IMR-90 (cell line): ENCODE measurements around the gene NELFCD. TPM values are rescaled to one million over a fixed set of nuclear protein-coding genes. Genes with fewer than 3 reads are reported as not detected.

Source experiments
- ATAC-seq: fragments of 200-7000 bp; cut with Tn5 transposase; 2 replicates; pipeline ENCODE4 v1.9.1; 2020; ENCODE audit warnings: low read depth, mild to moderate bottlenecking, moderate library complexity
- BruUV-seq: library from RNA; stranded (reverse); fragments of 400-500 nt; replicated peaks from 2 replicates; lab custom pipeline; 2021; lab: Mats Ljungman, UMichigan
- CTCF ChIA-PET: fragments of 300-600 bp; formaldehyde crosslinking; extraction: SDS; loops from one replicate; lab custom pipeline; 2021; ENCODE audit warnings: antibody characterized with exemption; lab: Yijun Ruan, JAX
- POLR2A ChIA-PET: fragments of 300-600 bp; sonication (Branson Sonifier 250); formaldehyde crosslinking; loops from one replicate; lab custom pipeline; 2022; ENCODE audit warnings: antibody characterized with exemption; ENCODE audit not compliant: unreplicated experiment; lab: Charles Lee
- DNase-seq: peaks from one replicate; pipeline ENCODE4 v3.0.0; 2013
- H2AFZ ChIP-seq: replicated peaks from 2 replicates; pipeline ENCODE3; 2013; ENCODE audit warnings: low read length, mild to moderate bottlenecking; ENCODE audit not compliant: poor library complexity
- H2AK5ac ChIP-seq: 2 replicates; pipeline ENCODE4 v1.6.1; 2013; ENCODE audit warnings: low read depth, low read length, inconsistent platforms
- H2AK9ac ChIP-seq: replicated peaks from 2 replicates; pipeline ENCODE3; 2013; ENCODE audit warnings: mild to moderate bottlenecking, low read depth, low read length, moderate library complexity; ENCODE audit not compliant: poor library complexity
- H2BK120ac ChIP-seq: 2 replicates; pipeline ENCODE4 v1.6.1; 2013; ENCODE audit warnings: low read depth, low read length, inconsistent platforms
- H2BK15ac ChIP-seq: 3 replicates; pipeline ENCODE4 v1.6.1; 2013; ENCODE audit warnings: low read depth, low read length, inconsistent platforms
- H2BK20ac ChIP-seq: 2 replicates; pipeline ENCODE4 v1.6.1; 2013; ENCODE audit warnings: low read depth, mild to moderate bottlenecking, inconsistent platforms, low read length, moderate library complexity
- H2BK5ac ChIP-seq: 2 replicates; pipeline ENCODE4 v1.6.1; 2013; ENCODE audit warnings: mild to moderate bottlenecking, low read depth, low read length, inconsistent platforms; ENCODE audit not compliant: poor library complexity, severe bottlenecking
- H3K14ac ChIP-seq: replicated peaks from 2 replicates; pipeline ENCODE4 v1.6.1; 2013; ENCODE audit warnings: low read depth, low read length, inconsistent platforms
- H3K18ac ChIP-seq: 2 replicates; pipeline ENCODE4 v1.6.1; 2013; ENCODE audit warnings: low read depth, low read length, control low read depth
- H3K23ac ChIP-seq: 2 replicates; pipeline ENCODE4 v1.6.1; 2013; ENCODE audit warnings: low read depth, low read length, inconsistent platforms
- H3K27ac ChIP-seq: 2 replicates; pipeline ENCODE4 v1.5.1; 2013; ENCODE audit warnings: mild to moderate bottlenecking, control low read depth, low read length; ENCODE audit not compliant: insufficient read depth
- H3K27me3 ChIP-seq: 2 replicates; pipeline ENCODE4 v1.6.1; 2013; ENCODE audit warnings: low read length; ENCODE audit not compliant: control insufficient read depth, insufficient read depth
- H3K36me3 ChIP-seq: 2 replicates; pipeline ENCODE4 v1.6.1; 2013; ENCODE audit warnings: low read length, mixed read lengths; ENCODE audit not compliant: control insufficient read depth, insufficient read depth
- H3K4ac ChIP-seq: 2 replicates; pipeline ENCODE4 v1.6.1; 2013; ENCODE audit warnings: low read depth, low read length, inconsistent platforms
- H3K4me1 ChIP-seq: 2 replicates; pipeline ENCODE4 v1.6.1; 2013; ENCODE audit warnings: low read length, mixed read lengths; ENCODE audit not compliant: control insufficient read depth, insufficient read depth
- H3K4me2 ChIP-seq: 2 replicates; pipeline ENCODE4 v1.6.1; 2013; ENCODE audit warnings: low read depth, mild to moderate bottlenecking, control low read depth, low read length, moderate library complexity
- H3K4me3 ChIP-seq: 2 replicates; pipeline ENCODE4 v1.5.1; 2013; ENCODE audit warnings: low read depth, mild to moderate bottlenecking, control low read depth, low read length, moderate library complexity; ENCODE audit not compliant: insufficient read depth
- H3K56ac ChIP-seq: 2 replicates; pipeline ENCODE4 v1.6.1; 2013; ENCODE audit warnings: low read length, inconsistent platforms; ENCODE audit not compliant: insufficient read depth; ENCODE audit errors: extremely low read depth
- H3K79me1 ChIP-seq, 2 experiments: 2 replicates each; pipeline ENCODE4 v1.6.1; 2013; ENCODE audit warnings: low read length in 2 of 2, inconsistent platforms in 1 of 2, low read depth in 1 of 2
- H3K9ac ChIP-seq: 2 replicates; pipeline ENCODE4 v1.6.1; 2013; ENCODE audit warnings: low read depth, low read length, control low read depth
- H3K9me1 ChIP-seq: 2 replicates; pipeline ENCODE4 v1.6.1; 2013; ENCODE audit warnings: low read length, inconsistent platforms; ENCODE audit not compliant: insufficient read depth
- H3K9me3 ChIP-seq: 2 replicates; pipeline ENCODE4 v1.6.1; 2013; ENCODE audit warnings: low read length; ENCODE audit not compliant: control insufficient read depth, insufficient read depth
- H4K20me1 ChIP-seq: 2 replicates; pipeline ENCODE4 v1.6.1; 2013; ENCODE audit warnings: low read length, inconsistent platforms; ENCODE audit not compliant: insufficient read depth
- H4K5ac ChIP-seq: 2 replicates; pipeline ENCODE4 v1.6.1; 2013; ENCODE audit warnings: mild to moderate bottlenecking, low read depth, low read length, control low read depth
- H4K8ac ChIP-seq, 2 experiments: 2 replicates each; pipeline ENCODE4 v1.6.1; 2013; ENCODE audit warnings: low read depth in 2 of 2, low read length in 2 of 2, control low read depth in 1 of 2, inconsistent platforms in 1 of 2
- H4K91ac ChIP-seq: 2 replicates; pipeline ENCODE4 v1.6.1; 2013; ENCODE audit warnings: low read depth, low read length, inconsistent platforms; ENCODE audit not compliant: insufficient read depth
- MAFK ChIP-seq: IDR thresholded peaks from 2 replicates; pipeline ENCODE4 v1.6.1; 2012; ENCODE audit warnings: low read depth, low read length, improper control_type of control experiment
- MAZ ChIP-seq: IDR thresholded peaks from 2 replicates; pipeline ENCODE4 v1.6.1; 2012; ENCODE audit warnings: low read depth, mild to moderate bottlenecking, low read length, improper control_type of control experiment, moderate library complexity, borderline replicate concordance
- NFE2L2 ChIP-seq: fragments of 150-350 bp; IDR thresholded peaks from 2 replicates; pipeline ENCODE4 v1.6.1; 2016; ENCODE audit warnings: low read depth, mild to moderate bottlenecking, low read length
- POLR2A ChIP-seq: IDR thresholded peaks from 2 replicates; pipeline ENCODE4 v1.6.1; 2012; ENCODE audit warnings: mild to moderate bottlenecking, low read depth, low read length
- RAD21 ChIP-seq: IDR thresholded peaks from 2 replicates; pipeline ENCODE4 v1.6.1; 2012; ENCODE audit warnings: low read length, improper control_type of control experiment
- WGBS, 2 experiments: methylation state at CpG; one replicate each; pipeline versions ENCODE4 v1.1.5 to v1.1.7; 2013; ENCODE audit warnings: missing lambda C conversion rate in 2 of 2; ENCODE audit not compliant: insufficient read length in 1 of 2; ENCODE audit errors: extremely low coverage in 2 of 2; 5-methylcytosine and 5-hydroxymethylcytosine counted together
- dilution Hi-C: fragments of 300-500 bp; cut with HindIII; formaldehyde crosslinking; loops from one replicate; pipeline ENCODE4 v1.14.3; 2018; ENCODE audit warnings: low sequenced_read_pairs; ENCODE audit not compliant: unreplicated experiment
- in situ Hi-C: fragments of 300-500 bp; cut with MboI; formaldehyde crosslinking; loops from 3 replicates; pipeline ENCODE4 v1.14.3; 2019; ENCODE audit warnings: low sequenced_read_pairs, inconsistent platforms, mixed read lengths
- intact Hi-C: fragments of 100-400 bp; cut with micrococcal nuclease; formaldehyde crosslinking; loops from 2 replicates; pipeline ENCODE4 v1.10.0; 2022
- polyA plus RNA-seq, 3 experiments: library from polyadenylated mRNA; depleted of rRNA; stranded (reverse); fragments of >200 nt; gene quantifications; 2 replicates each; pipeline ENCODE4 v1.2.3, GENCODE V29; 2012; ENCODE audit warnings: low replicate concordance in 1 of 3
- total RNA-seq: library from RNA; depleted of rRNA; stranded (reverse); fragments of >200 nt; gene quantifications from 2 replicates; pipeline ENCODE4 v1.2.3, GENCODE V29; 2012
- TF ChIP-seq, protein P1 (sequence below): fragments of 150-350 bp; IDR thresholded peaks from 2 replicates; pipeline ENCODE4 v1.6.1; 2017; ENCODE audit warnings: mild to moderate bottlenecking, antibody characterized with exemption, low read length, low read depth

NELFCD gene
- total and polyA plus RNA-seq, 2 of the 4 experiments (the other 2 are of a cell fraction) = 88.9 to 94.1 TPM

GRCh38 chr20:59031564-59032022, 50.5 kb downstream of the NELFCD start:
- H3K9me3 ChIP-seq = no peaks in the 10 kb centered on the region
- peak overlapping the region; percentile 87 for H4K5ac ChIP-seq
- peak overlapping the region; percentile 85 for H2AK5ac ChIP-seq
- DNase-seq = no peak
- peak overlapping the region; percentile 99 for H3K4ac ChIP-seq
- H3K4me1 ChIP-seq = peaks cover 9% of the 10 kb centered on the region
- intact Hi-C loops = loop anchor here (5.0 kb wide), 2 partner anchors 139 to 159 kb away; no protein-coding TSS in a partner anchor
- 0% methylated on average over 4 of the region's 13 CpGs; no CpG with 5 or more reads in 1 of the 2 experiments for WGBS, 2 experiments
- no peaks in the 10 kb centered on the region for H3K27me3 ChIP-seq
- H2BK15ac ChIP-seq = peak overlapping the region; percentile 48; the same call in 1 of the 3 replicates
- peak overlapping the region; percentile 46 to 96 for H4K8ac ChIP-seq
- peak overlapping the region; percentile 96 for H2AFZ ChIP-seq
- peak overlapping the region; percentile 88 for H3K9ac ChIP-seq
- peak overlapping the region; percentile 93 for H2BK5ac ChIP-seq
- H4K20me1 ChIP-seq = peaks cover 32% of the 10 kb centered on the region
- H3K36me3 ChIP-seq = peaks cover 19% of the 10 kb centered on the region
- H2AK9ac ChIP-seq = peak overlapping the region; percentile 99
- peak overlapping the region; percentile 84 for H3K56ac ChIP-seq
- H2BK20ac ChIP-seq = peak overlapping the region; percentile 50; the same call in 1 of the 2 replicates
- H3K23ac ChIP-seq = peak overlapping the region; percentile 99
- dilution Hi-C loops = no loop called here
- H3K18ac ChIP-seq = peak overlapping the region; percentile 69; the same call in 1 of the 2 replicates
- H4K91ac ChIP-seq = peak overlapping the region; percentile 92
- peaks cover 19 to 48% of the 10 kb centered on the region in 2 experiments for H3K79me1 ChIP-seq
- H3K14ac ChIP-seq = peak overlapping the region; percentile 97
- peaks cover 7% of the 10 kb centered on the region for H3K9me1 ChIP-seq
- TF ChIP-seq RAD21 = no peak
- no peak for TF ChIP-seq POLR2A
- TF ChIP-seq, protein P1, sequence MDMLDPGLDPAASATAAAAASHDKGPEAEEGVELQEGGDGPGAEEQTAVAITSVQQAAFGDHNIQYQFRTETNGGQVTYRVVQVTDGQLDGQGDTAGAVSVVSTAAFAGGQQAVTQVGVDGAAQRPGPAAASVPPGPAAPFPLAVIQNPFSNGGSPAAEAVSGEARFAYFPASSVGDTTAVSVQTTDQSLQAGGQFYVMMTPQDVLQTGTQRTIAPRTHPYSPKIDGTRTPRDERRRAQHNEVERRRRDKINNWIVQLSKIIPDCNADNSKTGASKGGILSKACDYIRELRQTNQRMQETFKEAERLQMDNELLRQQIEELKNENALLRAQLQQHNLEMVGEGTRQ = peak; percentile 35; the same call in 1 of the 2 replicates
- TF ChIP-seq MAFK = no peak
- no peak for TF ChIP-seq MAZ
- no peak for TF ChIP-seq NFE2L2
- H2BK120ac ChIP-seq = peak overlapping the region; percentile 49; the same call in 1 of the 2 replicates
- no TSS peak for BruUV-seq
- CTCF ChIA-PET = interaction anchor here (0.9 to 1.4 kb wide), 2 partner anchors 12 to 45 kb away, joined by 3 to 5 read pairs; partner anchors contain the start of gene PRELID3B
- peak overlapping the region; percentile 93 for H3K4me3 ChIP-seq
- ATAC-seq = no peak
- in situ Hi-C loops = loop anchor here (25.0 kb wide), 3 partner anchors 794 to 1644 kb away; partner anchors contain the start of genes ANKRD60 and RBM38
- POLR2A ChIA-PET = interaction anchor here (1.3 kb wide), 1 partner anchor 11 kb away, joined by 5 read pairs; no protein-coding TSS in a partner anchor
- peak overlapping the region; percentile 96 for H3K4me2 ChIP-seq
- H3K27ac ChIP-seq = peak overlapping the region; percentile 94
